PFSK-1 (cell line): ENCODE measurements around the gene TLR10.

ENCODE experiments used
- FOXP2 ChIP-seq: optimal IDR thresholded peaks from 2 replicates; pipeline ENCODE3; 2011; ENCODE audit warnings: borderline replicate concordance, control low read depth, inconsistent platforms; ENCODE audit not compliant: insufficient read depth; ENCODE audit errors: extremely low read length, extremely low read depth
- POLR2AphosphoS5 ChIP-seq: IDR thresholded peaks from 2 replicates; pipeline ENCODE4 v1.6.1; 2012; ENCODE audit warnings: low read depth, mild to moderate bottlenecking, control low read depth, low read length, moderate library complexity
- SIN3A ChIP-seq: IDR thresholded peaks from 2 replicates; pipeline ENCODE4 v1.6.1; 2012; ENCODE audit warnings: mild to moderate bottlenecking, low read length, moderate library complexity, borderline replicate concordance; ENCODE audit not compliant: insufficient read depth
- TAF1 ChIP-seq: IDR thresholded peaks from 2 replicates; pipeline ENCODE4 v1.6.1; 2012; ENCODE audit warnings: low read length, control low read depth, borderline replicate concordance; ENCODE audit not compliant: insufficient read depth
- TF ChIP-seq, protein P1 (sequence below), 2 experiments: IDR thresholded peaks; 2 replicates each; pipeline versions ENCODE4 v1.6.1 to v1.8.0; 2011 to 2012; ENCODE audit warnings: low read depth in 2 of 2, low read length in 2 of 2, control low read depth in 1 of 2, inconsistent platforms in 1 of 2, mild to moderate bottlenecking in 1 of 2, moderate library complexity in 1 of 2; ENCODE audit not compliant: insufficient read depth in 1 of 2

Gene TLR10

DNA sequence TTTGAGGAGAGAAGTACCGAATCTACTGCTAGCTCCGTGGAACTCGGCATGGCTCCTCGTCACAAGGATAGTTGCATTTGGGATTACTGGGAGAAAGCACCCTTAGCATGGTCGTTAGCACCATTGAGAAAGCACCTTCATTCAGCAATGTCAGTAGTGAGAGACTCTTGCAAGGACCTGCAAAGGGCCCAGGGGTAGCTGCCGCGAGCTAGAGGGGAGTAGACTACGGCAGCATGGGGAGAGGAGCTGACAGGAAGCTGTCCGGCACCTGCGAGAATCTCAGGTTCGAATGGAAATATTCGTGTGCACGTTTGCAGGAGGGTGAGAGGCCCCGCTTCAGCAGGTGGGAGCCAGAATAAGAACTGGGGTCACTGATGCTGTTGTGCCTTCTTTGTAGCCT, 20.2 kb downstream of the TLR10 start:
- TF ChIP-seq SIN3A: no peak

DNA sequence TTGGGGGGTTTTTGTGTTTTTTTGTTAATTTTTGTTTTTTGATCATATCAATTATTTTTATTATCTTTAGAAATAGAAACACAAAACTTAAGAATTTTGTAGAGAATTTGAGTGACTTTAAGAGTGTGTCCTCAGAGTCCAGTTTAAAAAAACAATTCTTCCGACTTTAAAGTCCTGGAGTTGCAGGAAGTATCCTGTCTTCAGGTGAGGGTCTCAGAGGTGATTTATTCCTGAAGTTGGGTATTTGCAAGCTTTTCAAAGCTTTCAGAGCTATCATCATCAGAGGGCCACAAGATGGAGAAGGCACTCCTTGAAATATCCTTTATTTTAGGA, 23.0 kb downstream of the TLR10 start:
- TF ChIP-seq POLR2AphosphoS5 (no peak), FOXP2 (no peak)
- TF ChIP-seq, protein P1, sequence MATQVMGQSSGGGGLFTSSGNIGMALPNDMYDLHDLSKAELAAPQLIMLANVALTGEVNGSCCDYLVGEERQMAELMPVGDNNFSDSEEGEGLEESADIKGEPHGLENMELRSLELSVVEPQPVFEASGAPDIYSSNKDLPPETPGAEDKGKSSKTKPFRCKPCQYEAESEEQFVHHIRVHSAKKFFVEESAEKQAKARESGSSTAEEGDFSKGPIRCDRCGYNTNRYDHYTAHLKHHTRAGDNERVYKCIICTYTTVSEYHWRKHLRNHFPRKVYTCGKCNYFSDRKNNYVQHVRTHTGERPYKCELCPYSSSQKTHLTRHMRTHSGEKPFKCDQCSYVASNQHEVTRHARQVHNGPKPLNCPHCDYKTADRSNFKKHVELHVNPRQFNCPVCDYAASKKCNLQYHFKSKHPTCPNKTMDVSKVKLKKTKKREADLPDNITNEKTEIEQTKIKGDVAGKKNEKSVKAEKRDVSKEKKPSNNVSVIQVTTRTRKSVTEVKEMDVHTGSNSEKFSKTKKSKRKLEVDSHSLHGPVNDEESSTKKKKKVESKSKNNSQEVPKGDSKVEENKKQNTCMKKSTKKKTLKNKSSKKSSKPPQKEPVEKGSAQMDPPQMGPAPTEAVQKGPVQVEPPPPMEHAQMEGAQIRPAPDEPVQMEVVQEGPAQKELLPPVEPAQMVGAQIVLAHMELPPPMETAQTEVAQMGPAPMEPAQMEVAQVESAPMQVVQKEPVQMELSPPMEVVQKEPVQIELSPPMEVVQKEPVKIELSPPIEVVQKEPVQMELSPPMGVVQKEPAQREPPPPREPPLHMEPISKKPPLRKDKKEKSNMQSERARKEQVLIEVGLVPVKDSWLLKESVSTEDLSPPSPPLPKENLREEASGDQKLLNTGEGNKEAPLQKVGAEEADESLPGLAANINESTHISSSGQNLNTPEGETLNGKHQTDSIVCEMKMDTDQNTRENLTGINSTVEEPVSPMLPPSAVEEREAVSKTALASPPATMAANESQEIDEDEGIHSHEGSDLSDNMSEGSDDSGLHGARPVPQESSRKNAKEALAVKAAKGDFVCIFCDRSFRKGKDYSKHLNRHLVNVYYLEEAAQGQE (IDR thresholded peaks at IDR 0.05; ENCODE audit: insufficient read depth in 1 of 2, low read depth in 2 of 2, low read length in 2 of 2): no peak

DNA sequence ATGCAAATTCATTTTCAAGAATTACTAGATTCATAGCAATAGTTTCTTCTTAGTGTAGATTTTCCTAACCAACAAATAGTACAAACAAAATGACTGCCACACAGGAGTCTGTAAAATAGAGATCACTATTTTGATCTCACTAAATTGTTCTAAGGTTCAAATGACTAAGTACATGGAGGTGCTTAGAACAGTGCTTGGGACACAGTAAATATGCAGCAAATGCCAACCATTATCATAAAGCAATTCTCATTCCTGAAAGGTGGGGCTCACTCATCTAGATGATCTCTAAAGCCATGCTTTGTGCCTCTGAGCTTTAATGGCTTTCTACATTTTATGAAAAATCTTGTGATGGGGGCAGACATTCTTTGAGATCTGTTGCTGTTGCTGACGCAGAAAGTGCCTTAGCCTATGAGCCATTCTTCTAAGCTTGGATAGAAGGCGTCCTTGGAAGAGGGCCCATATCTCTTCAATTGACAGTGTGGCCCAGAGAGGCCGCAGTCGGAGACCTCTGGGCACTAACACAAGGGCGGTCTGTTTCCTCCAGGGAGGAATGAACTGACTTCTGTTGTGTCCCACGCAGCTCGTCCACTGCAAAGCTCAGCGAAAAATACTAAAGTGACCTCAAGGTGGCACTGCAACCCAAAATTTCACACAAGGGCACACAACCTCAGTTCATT, 23.5 kb downstream of the TLR10 start:
- TF ChIP-seq TAF1 (no peak), FOXP2 (peak; percentile 52), POLR2AphosphoS5 (no peak), SIN3A (no peak)
- TF ChIP-seq, protein P1 (IDR thresholded peaks at IDR 0.05; ENCODE audit: insufficient read depth in 1 of 2, low read depth in 2 of 2, low read length in 2 of 2): no peak

DNA sequence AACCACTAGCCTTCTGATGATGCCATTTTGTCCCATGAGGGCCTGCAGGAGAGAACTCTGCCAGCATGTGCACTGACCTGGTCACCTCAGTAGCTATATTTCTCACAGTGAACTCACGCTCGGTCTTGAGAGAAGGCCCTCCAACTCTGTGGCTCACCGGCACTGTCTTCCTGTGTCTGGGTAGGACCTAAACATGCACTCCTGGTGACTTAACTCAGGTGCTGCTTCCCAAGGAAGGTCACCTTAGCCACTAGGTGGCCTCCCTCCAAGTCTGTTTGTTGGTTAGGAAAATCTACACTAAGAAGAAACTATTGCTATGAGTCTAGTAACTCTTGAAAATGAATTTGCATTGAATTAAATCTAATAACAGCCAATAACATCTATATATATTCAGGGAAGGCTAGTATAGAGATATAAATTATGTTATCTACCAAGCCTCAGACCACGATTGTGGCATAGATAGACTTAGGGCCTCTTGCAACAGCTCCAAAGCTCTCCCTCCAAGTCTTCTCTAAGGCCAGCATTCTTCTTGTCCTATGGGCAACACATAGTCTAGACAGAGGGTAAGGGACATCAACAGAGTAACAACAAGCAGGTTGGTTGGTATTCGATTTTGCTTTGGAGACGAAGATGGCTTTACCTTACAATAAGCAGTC, 24.7 kb downstream of the TLR10 start:
- TF ChIP-seq TAF1: no peak
- no peak for TF ChIP-seq FOXP2
- TF ChIP-seq, protein P1 (IDR thresholded peaks at IDR 0.05; ENCODE audit: insufficient read depth in 1 of 2, low read depth in 2 of 2, low read length in 2 of 2): no peak

DNA sequence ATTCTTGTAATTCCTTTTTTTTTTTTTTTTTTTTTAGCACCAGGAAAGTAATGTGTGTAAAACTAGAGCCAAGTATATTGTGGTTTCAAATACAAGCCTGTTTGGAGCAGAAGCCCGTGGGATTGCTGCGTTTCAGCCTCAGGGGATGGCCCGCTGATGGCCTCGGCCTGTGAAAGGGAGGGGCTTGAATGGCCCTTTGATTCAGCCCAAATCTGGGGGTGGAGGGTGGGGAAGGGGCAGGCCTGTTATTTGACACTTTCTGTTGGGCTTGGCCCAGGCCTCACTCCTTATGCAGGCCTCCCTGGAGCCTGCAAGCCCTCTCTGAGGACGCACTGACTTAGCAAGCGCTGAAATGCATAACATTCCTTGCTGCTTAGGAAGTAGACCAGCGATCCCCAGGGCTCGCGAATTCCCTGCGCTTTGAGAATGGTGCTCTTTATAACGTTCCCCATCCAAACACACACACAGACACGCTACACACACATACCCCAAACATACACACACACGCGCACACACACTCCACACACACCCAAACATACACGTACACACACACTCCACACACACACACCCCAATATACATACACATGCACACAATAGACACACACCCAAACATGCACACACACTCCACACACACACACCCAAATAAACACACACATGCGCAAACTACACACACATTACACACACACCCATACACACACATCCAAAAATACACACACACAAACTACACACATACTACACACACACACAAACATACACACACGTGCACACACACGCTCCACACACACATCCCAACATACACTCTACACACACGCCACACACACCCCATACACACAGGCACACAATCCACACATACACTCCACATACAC, 29.6 kb downstream of the TLR10 start:
- TF ChIP-seq, protein P1 (IDR thresholded peaks at IDR 0.05; ENCODE audit: insufficient read depth in 1 of 2, low read depth in 2 of 2, low read length in 2 of 2): peak in 1 of 2 experiments; percentile 60; a peak in 1 of 4 replicates
- peak; percentile 70 for TF ChIP-seq POLR2AphosphoS5
- no peak for TF ChIP-seq SIN3A
- no peak for TF ChIP-seq FOXP2
- TF ChIP-seq TAF1: peak; percentile 85; the same call in 1 of the 2 replicates
